Hematopoietic multipotent progenitor cell (in vitro differentiated cells): Measurements from ENCODE around the gene TMEM204. TPM values are rescaled to one million over a fixed set of nuclear protein-coding genes. Genes with fewer than 3 reads are reported as not detected.

Source experiments
- DNase-seq, 3 donors: peaks; one replicate each; pipeline ENCODE4 v3.0.0-alpha.2; 2011 to 2015; ENCODE audit warnings: low read depth in 2 of 3, low spot score in 2 of 3
- total RNA-seq: library from RNA; depleted of rRNA; stranded (reverse); fragments of >200 nt; gene quantifications from one replicate; pipeline ENCODE4 v1.2.3, GENCODE V29; 2012

The TMEM204 gene
- total RNA-seq, 1 donor = 14.8 TPM

DNA sequence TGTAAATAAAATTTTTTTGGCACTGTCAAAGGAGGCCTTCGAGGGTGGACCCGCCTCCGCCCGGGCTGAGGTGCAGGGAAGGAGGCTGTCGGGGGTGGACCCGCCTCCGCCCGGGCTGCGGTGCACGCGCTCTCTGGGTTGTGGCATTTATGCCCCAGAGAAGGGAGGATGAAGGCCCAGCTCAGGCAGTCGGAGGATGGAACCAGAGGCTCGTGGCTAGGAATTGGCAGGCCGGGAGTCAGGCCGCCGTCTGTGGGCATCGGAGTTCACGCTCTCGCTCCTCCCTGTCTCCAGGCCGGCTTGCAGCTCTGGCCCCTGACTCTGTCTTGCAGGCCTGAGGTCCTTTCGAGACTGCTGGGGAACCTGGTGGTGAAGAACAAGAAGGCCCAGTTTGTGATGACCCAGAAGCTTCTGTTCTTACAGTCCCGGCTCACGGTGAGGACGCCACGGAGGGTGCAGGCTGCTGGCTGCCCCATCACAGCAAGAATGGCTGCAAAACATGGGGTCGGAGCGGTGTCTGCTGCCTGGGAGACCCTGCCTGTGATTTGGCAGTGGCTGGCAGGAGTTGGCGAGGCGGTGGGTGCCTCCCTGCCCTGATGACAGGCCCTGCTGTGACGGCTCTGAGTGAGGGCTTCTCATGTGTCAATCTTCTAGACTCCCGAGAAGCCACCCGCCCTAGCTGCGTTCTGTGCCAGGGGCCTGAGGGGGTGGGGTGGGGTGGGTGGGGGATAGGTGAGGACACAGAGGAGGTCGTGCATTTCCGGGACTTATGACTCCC is 34.4 kb upstream of the TMEM204 start:
- no peak for DNase-seq

GRCh38 chr16:1499756-1500464 is 33.6 kb upstream of the TMEM204 start:
- no peak for DNase-seq

DNA sequence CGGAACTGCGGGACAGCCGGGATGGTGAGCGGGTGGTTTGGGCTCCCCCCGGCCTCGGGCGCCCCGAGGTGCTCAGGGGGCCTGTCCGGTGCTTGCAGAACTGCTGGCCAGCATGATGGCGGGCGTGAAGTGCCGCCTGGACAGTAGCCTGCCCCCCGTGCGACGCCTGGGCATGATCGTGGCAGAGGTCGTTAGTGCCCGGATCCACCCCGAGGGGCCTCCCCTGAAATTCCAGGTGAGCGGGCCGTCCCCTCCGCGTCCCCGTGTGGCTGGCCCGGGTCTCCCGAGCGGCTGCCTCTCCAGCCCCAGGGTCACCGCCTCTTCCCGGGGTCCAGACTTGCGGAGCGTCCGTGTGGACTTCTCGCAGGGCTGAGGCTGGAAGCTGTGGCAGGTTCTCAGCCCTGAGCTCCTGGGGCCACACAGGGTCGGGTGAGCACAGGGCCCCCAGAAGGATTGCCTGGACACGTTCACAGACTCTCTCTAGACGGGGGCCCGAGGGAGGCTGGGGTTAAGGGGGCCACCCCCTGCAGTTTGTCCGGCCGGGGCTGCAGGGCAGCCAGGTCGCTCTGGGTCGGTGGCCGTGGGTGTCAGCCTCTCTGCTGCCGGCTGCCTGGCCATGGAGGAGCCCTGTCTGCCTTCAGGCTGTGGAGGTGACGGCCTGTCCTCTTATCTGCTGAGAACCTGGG is 32.9 kb upstream of the TMEM204 start:
- DNase-seq = no peak

- no peak for DNase-seq
These were observed 31.8 kb upstream of the TMEM204 start for GRCh38 chr16:1501630-1502029.

DNA sequence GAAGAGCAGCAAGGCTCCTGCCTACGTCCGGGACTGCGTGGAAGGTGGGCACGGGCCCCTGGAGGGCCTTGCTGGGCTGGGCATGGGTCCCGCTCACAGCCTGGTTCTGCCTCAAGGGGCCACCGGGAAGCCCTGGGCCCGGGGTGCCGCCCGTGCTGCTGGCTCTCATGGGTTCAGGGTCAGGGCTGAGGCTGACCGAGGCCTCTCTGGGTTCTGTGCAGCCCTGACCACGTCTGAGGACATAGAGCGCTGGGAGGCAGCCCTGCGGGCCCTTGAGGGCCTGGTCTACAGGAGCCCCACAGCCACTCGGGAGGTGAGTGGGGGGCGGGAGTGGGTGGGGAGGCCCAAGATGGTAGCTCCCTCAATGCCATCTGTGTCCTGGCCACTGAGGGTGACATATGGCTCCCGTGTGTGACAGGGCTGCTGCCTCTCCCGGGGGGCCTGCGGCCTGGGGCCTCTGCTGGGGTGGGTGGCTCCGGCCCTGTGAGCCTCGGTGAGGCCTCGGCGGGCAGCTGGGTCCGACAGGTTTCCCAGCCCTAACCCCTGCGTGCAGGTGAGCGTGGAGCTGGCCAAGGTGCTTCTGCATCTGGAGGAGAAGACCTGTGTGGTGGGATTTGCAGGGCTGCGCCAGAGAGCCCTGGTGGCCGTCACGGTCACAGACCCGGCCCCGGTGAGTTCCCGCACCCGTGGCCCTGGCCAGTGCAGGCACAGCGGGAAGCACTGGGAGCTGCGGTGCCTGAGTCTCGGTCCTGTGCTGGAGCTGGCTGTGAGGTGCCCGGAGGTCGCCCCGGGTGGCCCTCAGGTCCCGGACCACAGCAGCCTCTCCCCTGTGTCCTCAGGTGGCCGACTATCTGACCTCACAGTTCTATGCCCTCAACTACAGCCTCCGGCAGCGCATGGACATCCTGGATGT is 31.1 kb upstream of the TMEM204 start:
- DNase-seq = no peak

- DNase-seq = no peak
These were observed 30.1 kb upstream of the TMEM204 start for GRCh38 chr16:1503110-1503955.

DNA sequence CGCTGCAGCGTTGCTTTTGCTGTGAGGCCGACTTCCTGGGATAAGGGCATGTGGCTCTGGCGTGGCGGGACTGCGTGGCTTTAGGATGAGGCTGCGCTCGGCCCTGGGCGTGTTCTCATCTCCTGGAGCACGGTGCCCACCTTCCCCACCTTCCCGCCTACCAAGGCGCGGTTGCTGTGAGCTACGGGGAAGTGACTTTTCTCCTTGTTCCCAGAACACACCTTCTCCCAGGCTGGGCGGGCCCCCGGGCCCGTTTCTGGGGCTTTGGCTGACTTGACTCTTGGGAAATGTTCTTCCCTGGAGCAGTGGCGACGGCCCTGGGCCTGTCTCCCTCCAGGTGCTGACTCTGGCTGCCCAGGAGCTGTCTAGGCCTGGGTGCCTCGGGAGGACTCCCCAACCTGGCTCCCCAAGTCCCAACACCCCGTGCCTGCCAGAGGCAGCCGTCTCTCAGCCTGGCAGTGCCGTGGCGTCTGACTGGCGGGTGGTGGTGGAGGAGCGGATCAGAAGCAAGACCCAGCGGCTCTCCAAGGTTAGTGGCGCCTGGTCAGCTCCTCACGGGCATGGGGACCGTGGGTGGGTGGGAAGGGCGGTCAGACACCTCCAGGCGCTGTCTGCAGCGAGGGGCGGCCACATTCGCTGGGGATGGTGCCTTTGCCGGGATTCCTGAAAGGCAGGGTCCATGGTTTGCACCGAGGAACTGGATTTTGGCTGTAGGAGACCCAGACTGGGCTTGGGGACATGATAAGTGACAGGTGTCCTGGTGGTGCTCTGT is 28.2 kb upstream of the TMEM204 start:
- DNase-seq = no peak

GRCh38 chr16:1505912-1506311 is 27.6 kb upstream of the TMEM204 start:
- no peak for DNase-seq

DNA sequence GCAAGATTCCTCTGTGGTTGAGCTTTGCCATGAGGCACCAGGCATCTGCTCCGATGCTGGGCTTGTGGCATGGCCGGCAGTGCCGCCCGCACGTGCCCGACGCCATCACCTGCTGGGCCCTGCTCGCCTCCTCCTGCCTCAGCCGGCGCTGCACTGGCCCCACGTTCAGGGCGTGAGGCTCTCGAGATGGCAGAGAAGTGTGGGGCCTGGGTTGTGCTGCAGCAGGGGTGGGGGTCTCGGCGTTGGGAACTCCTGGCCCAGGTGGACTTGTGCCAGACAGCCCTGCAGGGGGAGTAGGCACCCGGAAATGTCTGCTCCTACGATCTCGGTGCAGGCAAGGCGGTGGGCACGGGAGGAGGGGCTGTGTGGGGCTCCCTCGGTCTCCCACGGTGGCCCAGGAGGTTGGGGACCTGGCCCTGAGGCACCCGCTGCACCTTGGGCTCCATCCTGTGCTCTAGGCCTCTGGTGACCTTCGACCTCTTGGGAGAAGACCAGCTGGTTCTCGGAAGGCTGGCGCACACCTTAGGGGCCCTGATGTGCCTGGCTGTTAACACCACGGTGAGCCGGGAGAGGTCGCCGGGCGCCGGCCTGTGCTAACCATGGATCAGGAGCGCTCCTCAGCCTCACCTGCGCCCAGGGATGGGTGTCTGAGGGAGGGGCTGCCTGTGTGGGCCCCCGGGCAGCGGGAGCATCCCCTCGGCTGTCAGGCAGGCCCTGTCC is 26.8 kb upstream of the TMEM204 start:
- no peak for DNase-seq

DNA sequence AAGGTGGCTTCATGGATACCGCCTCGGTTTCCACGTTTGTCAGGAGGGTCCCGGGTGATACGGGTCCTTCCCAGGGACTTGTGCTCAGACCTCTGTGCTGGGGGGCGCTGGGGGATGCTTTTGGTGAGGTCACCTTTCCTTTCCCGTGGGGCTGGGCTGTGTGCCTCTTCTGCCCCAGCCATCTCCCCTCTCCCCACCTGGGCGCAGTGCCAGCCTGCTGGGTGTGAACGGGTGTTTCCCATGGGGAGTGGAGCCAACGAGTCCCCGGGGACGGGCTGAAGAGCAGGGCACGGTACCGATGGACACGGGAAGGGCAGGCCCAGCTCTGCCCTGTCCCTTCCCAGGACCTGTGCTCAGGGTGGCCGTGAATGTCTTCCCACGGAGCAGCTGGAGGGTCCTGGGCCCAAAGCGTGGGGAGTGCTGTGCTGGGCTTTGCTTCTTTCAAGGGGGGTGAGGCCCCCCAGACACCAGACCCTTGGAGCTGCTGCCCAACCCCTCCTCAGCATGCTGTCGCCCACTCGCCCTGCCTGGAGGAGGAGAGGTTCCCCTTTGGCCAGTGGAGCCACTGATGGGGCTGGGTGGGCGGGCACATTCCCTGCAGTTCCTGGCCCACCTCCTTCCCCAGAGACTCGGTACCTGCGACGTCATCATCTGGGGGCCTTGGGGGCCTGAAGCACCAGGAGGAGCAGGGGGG is 24.8 kb upstream of the TMEM204 start:
- no peak for DNase-seq

- no peak for DNase-seq
These were observed 23.9 kb upstream of the TMEM204 start for GRCh38 chr16:1509307-1510221.

DNA sequence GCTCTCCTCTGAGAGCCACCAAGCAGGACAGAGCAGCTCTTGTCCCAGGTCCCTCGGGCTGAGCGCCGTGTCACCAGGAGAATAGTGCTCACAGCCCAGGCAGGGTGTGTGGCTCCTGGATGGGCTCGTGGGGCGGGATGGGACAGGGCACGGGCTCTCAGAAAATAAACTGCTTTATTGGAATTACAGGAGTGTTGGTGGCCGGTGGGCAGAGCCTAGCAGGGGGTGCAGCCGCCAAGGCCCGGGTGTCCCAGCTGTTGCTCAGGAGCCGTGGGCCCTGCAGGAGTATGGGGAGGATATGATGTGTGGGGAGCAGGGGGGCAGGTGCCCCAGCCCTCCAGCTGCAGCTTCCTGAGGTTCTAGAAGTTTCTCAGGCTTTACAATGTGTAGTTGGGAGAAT is 23.2 kb upstream of the TMEM204 start:
- DNase-seq = no peak

GRCh38 chr16:1510941-1511351 is 22.5 kb upstream of the TMEM204 start:
- no peak for DNase-seq

- no peak for DNase-seq
These were observed 21.6 kb upstream of the TMEM204 start for GRCh38 chr16:1511662-1512569.

DNA sequence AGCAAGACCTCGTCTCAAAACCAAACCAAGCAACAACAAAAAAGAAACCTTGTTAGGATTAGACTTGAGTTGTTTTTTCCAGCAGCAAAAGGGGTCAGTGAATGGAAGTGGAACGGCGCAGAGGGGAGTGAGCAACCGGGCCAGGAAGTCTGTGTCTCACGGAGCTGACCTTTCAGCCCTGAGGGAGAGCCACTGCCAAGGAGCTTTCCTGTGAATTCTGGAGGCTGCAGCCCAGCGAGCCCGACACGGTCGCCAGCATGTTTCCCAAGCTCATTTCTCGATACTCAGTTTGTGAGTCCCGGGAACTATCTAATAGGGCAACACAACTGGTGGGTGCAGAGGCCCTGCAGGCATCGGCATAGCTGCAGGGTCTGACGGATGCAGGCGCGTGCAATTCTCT is 20.7 kb upstream of the TMEM204 start:
- DNase-seq = no peak

DNA sequence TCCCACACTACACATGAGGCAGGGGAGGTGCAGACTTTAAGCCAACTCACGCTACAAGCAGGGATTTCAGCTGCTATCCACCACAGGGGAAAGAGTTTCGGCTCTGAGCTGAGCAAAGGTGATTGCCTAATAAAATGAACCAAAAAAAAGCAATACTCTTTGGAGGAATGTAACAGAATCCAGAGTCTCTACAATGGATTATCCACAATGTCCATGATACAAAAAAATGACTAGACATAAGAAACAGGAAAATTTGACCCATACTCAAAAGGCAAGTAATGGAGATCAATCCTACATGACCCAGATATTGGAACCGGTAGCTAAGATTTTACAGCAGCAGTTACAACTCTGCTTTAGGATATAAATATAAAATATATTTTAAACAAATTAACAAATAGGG is 19.0 kb upstream of the TMEM204 start:
- DNase-seq = no peak
